ENCODE results near the gene SORCS2.
A peak's percentile ranks its signal among the peaks of the same experiment; 100 is the strongest.

Gene SORCS2

DNA sequence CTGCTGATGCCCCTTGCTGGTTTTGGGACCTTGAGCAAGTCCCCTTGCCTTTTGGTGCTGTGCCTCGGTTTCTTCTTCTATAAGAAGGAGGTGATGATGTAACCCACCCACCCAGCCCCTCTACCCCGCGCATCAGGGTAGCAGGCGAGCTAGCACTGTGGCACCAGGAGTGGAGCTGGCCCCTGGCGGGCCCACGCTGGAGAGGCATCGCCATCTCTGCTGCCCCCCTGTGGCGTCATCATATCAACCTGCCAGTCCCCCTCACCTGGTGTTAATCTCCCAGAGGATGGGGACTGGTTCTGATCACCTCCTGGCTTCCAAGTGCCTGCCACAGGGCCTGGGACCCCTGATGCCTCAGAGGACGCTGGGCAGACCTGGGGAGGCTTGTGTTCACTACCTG, 6.3 kb upstream of the SORCS2 start:
- TF ChIP-seq, protein P1, sequence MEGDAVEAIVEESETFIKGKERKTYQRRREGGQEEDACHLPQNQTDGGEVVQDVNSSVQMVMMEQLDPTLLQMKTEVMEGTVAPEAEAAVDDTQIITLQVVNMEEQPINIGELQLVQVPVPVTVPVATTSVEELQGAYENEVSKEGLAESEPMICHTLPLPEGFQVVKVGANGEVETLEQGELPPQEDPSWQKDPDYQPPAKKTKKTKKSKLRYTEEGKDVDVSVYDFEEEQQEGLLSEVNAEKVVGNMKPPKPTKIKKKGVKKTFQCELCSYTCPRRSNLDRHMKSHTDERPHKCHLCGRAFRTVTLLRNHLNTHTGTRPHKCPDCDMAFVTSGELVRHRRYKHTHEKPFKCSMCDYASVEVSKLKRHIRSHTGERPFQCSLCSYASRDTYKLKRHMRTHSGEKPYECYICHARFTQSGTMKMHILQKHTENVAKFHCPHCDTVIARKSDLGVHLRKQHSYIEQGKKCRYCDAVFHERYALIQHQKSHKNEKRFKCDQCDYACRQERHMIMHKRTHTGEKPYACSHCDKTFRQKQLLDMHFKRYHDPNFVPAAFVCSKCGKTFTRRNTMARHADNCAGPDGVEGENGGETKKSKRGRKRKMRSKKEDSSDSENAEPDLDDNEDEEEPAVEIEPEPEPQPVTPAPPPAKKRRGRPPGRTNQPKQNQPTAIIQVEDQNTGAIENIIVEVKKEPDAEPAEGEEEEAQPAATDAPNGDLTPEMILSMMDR (conservative IDR thresholded peaks at IDR 0.05; ENCODE audit: low read length): peak; percentile 29
- DNase-seq (ENCODE audit: low read depth): no peak
- H3K4me3 ChIP-seq (ENCODE audit: low read length): no peak overlapping the region

DNA sequence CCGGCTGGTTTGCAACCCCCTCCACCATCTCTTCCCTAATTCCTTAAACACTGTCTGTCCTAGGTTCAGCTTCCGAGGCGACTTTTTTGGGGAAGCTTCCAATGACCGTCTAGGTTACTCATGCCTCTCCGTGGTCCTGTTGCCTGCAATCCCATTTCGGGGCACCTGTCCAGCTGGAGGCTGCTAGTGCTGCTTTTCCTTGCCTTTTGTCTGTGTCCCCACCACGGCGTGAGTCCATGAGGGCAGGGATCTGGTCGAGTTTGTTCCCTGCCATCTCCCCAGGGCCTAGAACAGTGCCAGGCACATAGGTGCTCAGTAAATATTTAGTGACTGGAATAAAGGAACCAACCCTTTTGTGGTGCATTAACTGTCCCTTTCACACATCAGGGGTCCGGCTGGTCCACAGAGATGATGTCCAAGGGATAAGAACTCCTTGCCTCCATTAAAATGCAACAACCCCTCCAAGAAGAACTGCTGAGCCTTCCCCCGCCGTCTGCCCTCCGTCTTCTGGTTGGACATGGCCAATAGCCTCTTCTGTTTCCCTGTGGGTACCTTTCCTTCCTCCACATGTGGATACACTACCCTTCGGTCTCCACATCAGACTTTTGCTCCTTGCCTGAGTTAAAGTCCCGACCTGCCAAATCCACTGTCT, 5.7 kb upstream of the SORCS2 start:
- TF ChIP-seq, protein P1 (conservative IDR thresholded peaks at IDR 0.05; ENCODE audit: low read length): no peak
- no peak overlapping the region for H3K4me3 ChIP-seq (ENCODE audit: low read length)
- no peak for DNase-seq (ENCODE audit: low read depth)

DNA sequence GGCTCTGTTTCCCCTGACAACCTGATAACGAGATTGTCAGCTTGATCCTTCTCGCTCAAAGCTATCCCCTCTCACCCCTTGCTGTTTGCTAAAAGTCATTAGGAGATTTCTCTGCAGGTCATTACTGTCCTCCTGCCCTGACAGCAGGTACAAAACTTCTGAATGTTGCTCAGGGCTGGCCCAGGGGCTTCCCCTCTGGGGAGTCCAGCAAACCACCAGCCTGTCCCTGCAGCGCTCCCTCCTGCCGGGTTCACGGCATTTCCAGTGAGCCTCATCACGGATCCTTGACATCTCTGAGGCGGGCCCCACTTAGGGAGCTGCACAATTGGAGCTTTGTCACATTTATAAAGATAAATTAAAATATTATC, 5.2 kb upstream of the SORCS2 start:
- no peak overlapping the region for H3K4me3 ChIP-seq (ENCODE audit: low read length)
- DNase-seq (ENCODE audit: low read depth): no peak
- TF ChIP-seq, protein P1 (conservative IDR thresholded peaks at IDR 0.05; ENCODE audit: low read length): no peak

DNA sequence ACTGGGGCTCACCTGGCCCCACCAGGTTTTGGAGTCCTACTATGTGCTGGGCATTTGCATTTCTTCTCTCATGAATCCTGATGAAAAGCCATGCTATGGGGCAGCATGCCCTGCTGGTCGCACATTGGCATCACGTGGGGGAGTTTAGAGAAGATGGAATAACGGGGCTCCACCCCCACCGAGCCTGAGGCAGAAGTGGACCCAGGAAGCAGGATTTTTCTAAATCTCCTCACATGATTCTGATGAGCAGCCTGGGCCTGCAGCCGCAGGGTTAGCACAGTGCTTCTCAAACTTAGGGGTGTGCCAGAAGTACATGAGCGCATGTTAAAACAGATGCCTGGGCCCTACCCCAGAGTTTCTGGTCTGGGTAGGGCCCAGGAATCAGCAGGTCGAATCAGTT, 4.6 kb upstream of the SORCS2 start:
- no peak overlapping the region for H3K4me3 ChIP-seq (ENCODE audit: low read length)
- DNase-seq (ENCODE audit: low read depth): no peak
- TF ChIP-seq, protein P1 (conservative IDR thresholded peaks at IDR 0.05; ENCODE audit: low read length): no peak

DNA sequence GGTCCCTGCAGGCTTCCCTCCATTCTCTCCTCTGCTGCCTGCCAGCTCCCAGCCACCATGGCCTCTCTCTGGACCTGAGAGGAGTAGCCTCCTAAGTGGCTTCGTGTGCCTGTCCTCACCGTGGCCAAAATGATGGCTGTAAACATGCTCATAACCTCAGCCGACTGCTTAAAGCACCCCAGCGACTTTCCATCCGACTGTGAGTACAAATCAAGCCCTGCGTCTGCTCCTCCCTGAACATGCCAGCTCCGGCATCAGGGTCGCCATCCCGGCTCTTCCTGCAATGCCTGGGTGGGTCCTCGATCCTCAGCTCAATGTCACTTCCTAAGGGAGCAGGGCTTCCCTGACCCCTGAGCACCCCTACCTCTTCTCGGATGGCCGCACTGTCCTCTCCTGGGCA, 3.3 kb upstream of the SORCS2 start:
- DNase-seq (ENCODE audit: low read depth): no peak
- TF ChIP-seq, protein P1 (conservative IDR thresholded peaks at IDR 0.05; ENCODE audit: low read length): no peak

DNA sequence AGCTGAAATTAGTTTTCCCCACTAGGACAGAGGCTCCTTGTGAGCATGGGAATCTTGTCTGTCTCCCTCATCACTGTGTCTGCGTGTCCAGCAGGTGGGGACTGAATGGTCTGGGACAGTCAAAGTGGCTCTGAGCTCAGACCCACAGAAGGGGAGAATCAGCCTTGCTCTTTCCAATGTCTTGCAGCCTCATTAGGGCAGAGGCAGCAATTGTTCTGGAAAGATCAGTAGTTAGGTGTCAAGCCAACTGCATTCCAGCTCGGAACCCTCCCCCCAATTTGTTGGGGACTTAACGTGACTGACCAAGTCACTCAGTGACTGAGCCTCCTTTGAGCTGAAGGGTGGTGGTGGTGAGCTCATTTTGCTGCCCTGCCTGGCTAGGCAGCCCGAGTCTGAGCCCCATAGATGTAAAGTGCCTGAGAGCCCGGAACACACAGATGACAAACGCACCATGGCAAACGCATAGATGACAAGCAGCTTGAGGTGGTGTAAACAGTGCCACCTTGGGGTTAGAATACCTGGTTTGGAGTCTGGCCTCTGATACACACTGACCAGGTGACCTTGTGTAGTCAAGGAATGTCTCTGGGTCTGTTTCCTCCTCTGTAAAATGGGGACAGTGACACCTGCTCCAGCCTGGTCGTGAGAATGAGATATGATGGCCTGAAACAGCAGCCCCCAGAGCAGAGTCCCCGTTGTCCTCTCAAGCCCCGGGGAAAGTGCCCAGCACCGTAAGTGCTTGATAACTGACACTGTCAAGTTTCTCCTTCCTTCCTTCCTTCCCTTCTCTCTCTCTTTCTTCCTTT, 2.7 kb upstream of the SORCS2 start:
- TF ChIP-seq, protein P1 (conservative IDR thresholded peaks at IDR 0.05; ENCODE audit: low read length): no peak
- no peak for DNase-seq (ENCODE audit: low read depth)
- no peak overlapping the region for H3K4me3 ChIP-seq (ENCODE audit: low read length)

More for the DNA sequence above, 3.3 kb upstream of the SORCS2 start:
- H3K4me3 ChIP-seq (ENCODE audit: low read length): no peak overlapping the region

DNA sequence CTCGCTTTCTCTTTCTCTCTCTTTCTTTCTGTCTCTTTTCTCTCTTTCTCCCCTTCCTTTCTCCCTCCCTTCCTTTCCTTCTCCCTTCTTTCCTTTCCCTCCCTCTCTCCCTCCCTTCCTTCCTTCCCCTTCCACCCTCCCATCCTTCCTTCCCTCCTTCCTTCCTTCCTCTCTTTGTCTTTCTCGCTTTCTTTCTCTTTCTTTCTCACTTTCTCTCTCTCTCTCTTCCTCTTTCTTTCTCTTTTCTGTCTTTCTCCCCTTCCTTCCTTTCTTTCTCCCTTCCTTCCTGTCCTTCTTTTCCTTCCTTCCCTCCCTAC, 2.1 kb upstream of the SORCS2 start:
- DNase-seq (ENCODE audit: low read depth): no peak
- TF ChIP-seq, protein P1 (conservative IDR thresholded peaks at IDR 0.05; ENCODE audit: low read length): no peak
- H3K4me3 ChIP-seq (ENCODE audit: low read length): no peak overlapping the region

All from AG10803 (cell line).